Activated CD8-positive, alpha-beta memory T cell treated with anti-CD3 and anti-CD28 coated beads, Interleukin-2, amount 50 U/mL, for 1 hour (primary cell): ENCODE results near the gene FYN.

Experiments
- DNase-seq: peaks from one replicate; pipeline ENCODE4 v3.0.0-alpha.2; 2020; ENCODE audit errors: extremely low read depth

The FYN gene

DNA sequence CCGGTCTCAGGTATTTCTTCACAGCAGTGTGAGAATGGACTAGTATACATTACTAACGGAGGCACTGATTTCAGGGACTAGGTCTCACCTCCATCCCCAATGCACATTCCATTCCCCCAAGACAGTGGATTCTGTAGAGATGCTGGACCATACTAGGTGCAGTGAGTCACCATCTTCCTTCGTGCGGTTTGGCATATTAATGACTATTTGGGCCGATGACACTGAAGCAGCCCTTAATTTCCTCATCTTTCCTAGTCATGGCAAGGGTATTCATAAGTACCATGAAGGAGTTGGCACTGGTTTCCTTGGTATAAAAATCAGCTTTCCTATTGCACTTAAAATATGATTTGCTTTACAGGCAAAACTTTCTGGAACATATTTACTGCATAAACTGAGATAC lies 146.2 kb downstream of the FYN start:
- no peak for DNase-seq

DNA sequence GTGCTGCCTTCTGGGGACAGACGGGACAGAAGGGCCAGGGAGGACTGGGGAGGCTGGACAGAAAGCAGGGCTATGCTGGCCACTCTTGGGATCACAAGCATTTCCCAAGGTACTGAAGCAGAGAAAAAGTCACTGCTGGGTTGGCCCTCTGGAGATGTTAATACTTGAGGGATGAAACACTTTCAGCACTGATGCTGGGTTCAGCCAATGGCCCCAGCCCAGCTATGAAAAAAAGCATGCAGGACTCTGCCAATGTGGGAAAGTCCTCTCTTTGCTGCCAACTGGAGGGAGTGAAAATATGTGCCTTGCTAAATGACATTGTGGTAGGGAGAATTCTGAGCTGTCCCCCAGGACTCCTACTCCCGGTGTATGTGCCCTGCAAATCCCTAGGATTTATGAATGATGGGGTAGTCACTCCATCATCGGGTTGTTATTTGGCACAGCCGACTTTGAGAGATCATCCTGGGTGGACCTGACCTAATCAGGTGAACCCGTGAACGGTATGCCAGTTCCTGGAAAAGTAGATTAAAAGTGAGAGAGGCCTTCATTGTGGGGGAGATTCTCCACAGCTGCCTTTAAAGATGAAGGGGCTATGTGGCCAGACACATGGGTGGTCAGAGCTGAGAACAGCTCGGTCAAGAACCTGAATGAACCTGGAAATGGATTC lies 147.7 kb downstream of the FYN start:
- DNase-seq, result no peak

DNA sequence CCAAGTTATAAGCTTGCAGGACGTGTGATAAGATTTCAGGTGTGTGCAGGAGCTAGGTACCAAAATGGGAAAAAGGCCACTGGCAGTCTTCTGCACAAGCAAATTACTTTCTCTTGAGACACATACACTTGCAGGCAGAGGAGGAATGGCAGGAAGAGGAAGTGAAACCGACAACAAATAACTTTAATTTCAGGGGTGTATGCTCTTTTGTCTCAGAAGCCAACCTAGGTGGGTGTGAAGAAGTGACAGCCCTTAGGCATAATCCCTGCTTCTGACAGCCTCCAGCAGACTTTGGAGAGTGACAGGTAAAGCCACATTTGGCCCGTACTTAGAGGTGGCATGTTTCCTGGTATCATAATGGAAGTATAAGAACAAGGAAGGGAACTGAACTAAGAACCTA lies 148.7 kb downstream of the FYN start:
- DNase-seq, result no peak

DNA sequence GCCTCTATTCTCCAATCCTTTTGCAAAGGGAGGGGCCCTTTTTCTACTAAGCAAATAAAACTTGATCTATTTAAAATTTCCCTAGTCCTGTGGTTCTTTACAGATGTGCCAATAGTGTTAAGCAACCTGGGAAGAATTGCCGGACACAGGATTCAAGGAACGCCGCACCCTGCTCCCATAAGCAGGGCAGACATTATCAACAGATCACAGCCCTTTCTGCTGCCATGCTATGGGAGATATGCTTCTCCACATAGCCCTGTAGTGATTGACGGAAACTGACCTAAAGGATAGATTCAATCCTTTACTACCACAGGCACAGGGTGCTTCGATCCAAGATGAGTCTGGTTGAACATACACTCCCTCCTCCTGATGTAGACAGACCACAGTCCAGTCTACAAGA lies 149.2 kb downstream of the FYN start:
- DNase-seq, result no peak

DNA sequence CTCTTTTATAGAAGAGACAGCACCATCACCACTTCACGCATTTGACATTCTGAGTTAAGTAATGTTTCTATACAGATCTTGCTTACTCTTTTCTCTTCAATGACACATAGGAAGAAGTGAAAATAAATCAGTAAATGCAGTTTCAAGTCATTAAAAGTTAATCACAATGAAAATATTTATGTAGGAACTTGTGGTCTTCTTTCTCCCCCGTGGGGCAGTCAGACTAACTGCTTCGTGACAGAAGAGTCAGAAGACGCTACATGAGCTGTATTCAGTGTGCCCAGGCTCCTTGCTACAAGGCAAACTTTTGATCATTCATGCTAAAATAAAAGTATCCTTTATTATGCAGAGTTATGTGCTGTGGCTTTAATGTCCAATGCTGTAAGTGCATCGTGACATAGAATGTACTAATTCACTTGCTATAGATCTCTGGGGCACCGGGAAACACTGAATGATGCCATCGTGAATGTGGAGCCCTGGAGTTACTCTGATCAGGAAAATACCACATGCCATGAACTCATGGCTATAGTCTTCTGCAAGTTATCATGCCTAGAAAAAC lies 149.8 kb downstream of the FYN start:
- DNase-seq, result no peak

DNA sequence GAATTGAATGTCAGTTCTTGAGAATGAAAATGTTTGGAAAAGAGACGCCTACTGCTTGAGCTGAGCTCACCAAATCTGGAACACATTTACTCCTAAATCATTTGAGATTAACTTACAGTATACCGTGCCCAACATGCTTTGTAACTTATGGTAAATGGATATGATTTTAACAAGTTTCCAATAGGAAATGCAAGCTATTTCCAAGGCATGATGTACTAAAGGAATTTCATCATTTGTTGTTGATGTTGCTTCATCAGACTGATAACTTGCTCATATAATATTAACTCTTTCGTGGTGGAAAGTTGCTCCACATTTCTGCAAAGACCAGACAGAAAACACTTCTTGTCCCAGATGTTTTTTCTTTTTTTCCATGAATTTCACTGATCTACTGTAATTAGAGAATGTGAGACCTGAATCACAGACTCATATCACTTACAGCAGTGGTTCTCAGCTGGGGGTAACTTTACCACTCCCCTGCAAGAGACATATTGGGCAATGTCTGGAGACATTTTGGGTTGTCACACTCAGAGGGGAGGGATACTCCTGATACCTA lies 151.0 kb downstream of the FYN start:
- DNase-seq, result no peak

DNA sequence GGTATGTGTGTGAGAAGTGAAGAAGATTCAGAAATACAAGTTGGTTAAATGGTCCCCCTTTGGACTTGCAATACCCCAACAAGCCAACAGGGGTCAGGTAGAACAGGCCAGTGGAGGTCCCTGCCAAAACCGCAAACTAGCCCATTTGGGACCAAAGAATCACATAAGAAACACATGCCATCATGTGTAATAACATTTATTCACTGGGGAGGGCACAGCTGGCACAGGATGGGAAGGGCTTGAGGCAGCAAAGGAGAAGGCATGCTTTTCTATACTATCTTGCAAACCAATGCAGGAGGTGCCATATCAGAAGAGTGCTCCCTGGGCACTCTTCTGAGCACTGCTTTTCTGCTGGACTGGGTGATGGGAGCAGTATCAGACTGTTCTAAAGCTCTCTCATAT lies 151.5 kb downstream of the FYN start:
- no peak for DNase-seq

DNA sequence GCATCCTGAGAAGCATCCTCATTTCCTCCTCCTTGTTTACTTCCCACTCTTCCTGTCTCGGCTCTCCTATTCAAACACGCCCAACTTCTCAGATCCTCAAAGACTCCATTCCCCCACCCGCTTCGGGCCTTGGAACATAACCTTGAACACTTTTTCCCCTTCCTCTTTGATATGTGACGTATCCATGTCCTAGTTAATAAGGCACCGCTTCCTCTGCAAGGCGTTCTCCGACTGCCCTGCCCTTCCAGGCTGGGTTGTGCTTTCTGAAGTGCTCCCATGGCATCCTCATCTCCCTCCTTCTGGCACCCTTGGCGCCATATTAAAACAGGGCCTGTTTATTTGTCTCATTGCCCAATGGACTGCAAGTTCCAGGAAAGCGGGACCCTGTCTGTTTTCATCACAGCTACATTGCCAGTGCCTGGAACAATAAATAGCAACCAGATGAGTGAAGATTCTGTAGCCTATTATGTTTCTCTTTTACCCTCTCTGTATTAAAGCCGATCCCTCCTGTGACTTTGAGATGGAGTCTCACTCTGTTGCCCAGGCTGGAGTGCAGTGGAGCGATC lies 152.2 kb downstream of the FYN start:
- DNase-seq, result no peak

DNA sequence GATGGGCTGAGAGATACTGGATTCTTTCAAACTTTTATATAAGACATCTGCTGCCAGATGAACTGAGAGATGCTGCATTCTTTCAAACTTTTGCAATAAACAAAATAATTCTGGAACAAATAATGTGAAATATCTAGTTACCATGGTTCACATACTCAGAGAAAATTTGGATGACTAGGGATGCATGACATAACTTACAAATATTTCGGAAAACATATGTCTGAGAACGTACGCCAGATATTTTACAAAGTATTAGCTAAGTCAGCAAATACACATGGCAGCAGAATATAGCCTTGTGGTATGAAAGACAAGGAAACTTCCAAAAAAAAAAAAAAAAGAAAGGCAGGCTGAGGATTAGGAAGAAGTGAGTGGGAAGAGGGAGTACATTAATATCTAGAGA lies 154.3 kb downstream of the FYN start:
- DNase-seq, result no peak

DNA sequence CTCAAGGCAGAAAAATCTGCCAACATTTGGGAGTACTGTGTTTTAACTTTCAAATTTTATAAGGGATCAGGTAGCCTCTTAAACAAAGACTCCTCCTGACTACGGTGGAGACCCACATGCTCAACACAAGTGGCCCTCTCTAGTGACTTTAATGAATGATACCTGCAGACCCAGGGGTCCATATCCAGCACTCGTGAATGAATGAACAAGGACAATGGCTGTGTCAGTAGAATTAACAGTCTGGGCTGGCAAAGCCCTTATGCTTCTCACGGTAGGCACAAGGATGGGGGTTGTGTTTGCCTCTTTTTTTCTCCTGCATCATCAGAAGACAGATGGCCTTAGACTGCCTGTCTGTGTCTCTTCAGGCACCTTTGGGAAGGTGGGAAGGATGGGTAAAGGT lies 154.9 kb downstream of the FYN start:
- no peak for DNase-seq

DNA sequence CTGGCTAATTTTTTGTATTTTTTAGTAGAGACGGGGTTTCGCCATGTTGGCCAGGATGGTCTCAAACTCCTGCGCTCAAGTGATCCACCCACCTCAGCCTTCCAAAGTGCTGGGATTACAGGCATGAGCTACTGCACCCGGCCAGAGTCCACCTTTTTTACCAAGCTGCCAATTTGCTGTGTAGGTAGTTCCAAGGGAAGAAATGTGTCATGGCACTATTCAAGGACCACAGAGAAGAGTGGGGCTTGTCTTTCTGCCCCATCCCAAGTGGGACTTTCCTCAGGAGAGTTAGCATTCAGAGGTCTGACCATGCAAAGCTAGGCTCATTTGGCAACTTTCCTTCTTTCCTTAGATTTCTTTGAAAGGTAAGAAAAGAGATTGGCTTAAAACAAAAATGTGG lies 155.6 kb downstream of the FYN start:
- DNase-seq, result no peak

DNA sequence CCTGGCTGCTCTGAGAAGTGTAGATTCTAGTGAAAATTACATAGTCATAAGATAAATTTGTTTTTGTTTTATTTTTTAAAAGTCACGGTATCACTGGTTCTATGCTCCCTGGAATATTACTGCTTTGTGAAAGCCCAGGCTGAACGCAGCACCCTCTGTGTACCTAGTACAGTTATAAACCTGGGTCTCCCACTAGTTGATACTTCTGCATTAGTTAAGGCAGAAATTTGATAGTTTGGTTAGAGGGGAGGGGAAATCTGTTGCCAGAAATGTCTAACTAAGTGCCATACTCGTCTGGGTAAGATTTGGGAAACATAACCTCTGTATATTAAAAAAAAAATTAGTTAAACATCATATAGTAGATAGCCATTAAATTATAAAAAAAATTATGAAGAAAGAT lies 156.9 kb downstream of the FYN start:
- DNase-seq, result no peak

DNA sequence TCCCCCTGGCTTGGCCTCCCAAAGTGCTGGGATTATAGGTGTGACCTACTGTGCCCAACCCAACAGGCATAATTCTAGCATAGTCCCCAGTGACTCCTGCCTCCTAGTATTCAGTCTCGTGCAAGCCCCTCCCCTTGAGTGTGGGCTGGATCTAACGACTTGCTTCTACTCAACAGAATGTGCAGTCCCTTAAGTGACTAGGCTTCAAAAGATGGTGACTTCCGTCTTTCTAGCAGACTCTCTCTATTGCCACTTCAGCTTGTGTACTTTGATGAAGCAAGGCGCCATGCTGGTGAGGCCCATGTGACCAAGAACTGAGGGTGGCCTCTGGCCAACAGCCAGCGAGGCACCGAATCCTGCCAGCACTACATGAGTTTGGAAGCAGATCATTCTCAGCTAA lies 157.9 kb downstream of the FYN start:
- DNase-seq, result no peak

DNA sequence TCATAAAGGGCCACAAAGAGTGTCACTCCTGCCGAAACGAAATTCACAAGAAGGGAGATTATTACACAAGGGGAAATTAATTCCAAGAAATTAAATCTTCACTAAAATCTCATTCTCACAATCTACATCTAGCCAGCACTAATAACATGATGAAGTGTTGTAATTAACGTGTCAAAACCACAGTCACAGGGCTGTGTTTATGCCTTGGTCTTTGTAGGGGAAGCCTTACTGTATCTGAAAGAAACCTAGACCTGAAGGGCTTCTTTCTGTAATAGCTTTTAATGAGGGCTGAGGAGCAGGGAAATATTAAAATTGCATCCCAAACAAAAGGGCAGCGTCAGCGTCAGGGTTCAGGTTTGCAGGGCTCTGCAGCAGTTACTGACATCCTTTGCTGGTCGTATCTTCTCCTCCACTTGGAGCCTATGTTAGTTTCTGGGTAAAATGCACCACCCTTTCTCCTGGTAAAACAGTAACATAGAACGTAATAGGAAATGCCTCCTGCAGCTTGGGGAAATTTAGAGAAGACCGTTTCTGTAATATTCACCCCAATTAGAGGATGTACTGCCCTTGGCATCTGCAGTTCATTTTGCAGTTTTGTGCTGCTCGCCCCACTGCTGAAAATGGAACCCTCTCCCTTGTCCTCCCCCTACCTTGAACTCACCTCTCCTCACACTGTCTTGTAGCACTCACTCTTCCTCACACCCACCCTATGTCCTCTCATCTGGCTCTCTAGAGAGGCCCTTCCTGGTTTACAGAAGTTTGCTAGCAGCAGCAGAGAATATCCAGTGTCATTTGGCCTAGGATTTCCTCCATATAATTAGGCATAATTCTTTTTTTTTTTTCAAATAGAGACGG lies 158.6 kb downstream of the FYN start:
- no peak for DNase-seq

DNA sequence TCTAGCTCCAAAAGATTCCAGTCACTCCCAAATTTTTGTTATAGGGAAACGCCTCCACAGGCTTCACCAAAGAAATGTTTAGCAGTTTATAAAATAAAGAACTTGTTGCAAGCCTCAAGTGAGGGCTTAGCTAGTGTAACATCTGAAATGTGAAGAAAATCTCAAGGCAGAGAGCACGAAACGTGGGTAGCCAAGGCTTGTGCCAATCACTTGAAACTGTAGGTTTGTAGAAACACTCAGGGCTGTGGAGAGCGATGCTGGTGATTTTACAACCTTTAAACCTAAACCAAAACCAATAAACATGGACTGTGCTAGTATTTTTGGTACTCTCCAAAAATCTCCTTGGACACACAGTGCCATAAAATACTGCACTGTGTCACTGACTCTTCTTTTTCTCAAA lies 159.4 kb downstream of the FYN start:
- DNase-seq, result no peak

DNA sequence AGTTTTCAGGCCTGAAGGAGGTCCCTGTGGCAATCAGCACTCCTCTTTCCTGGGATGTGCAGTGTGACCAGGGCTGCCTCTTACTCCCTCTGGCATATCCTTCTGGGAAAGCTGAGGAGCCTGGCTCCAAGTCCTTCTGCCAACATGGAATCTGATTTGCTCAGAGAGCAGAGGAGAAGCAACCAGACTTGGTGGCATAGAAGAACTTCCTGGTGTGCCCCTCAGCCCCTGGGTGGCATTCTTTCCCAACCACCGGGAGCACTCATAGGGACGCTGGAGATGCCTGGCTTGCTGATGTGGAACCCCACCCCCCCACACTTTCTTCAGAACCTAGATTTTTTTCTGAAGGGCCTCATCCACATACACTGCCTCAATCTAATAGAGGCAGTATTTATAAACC lies 160.0 kb downstream of the FYN start:
- no peak for DNase-seq

DNA sequence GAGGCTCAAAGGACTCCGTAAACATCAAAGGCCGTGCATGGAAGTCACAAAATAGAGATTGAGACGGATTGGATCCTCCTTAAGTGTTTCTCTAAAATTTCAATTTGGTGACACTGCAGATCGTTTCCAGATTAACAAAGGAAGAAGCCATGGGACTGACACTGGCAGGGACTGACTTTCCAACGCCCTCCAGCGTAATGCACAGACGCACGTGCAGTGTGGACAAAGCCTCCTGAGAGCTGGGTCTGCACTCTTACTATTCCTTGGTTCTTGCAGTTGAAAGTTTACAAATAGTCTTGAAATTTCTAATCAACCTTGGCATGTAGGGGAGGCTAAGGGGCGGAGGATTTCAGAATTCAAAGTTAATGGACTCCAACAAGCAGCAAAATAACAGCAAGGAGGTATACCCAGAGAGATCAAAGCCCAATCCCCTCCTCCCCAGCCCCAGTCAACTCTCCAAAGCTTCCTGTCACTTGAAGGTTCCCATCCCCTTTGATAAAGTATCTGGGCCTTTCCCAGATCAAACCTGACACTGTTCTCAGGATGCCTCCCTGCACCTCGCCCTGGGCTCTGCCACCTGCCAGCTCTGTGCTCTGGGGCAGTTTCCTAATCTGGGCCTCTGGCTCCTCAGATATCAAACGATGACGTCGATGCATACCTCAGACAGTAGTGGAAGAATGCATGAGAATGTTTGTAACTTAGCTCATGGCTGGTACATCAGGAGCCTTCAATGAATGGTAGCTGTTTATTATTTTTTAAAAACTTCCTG lies 161.1 kb downstream of the FYN start:
- no peak for DNase-seq

DNA sequence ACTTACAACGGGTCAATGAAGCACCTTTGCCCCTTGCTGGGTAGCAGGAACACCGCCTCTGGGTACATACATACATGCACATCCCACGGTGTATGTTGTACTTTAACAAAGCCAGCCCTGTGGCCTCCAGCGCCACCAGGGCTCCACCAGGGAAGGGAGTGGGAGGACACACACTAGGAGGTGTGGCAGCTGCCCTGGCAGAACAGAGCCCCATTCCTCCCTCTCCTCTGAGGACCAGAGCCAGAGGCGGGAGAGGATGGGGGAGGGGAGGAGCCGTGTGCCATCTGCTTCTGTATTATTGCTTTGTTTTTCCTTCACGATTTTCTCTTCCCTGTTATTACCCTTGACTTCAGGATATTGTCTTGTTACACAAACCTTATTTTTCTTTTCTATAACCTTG lies 161.8 kb downstream of the FYN start:
- DNase-seq, result no peak

DNA sequence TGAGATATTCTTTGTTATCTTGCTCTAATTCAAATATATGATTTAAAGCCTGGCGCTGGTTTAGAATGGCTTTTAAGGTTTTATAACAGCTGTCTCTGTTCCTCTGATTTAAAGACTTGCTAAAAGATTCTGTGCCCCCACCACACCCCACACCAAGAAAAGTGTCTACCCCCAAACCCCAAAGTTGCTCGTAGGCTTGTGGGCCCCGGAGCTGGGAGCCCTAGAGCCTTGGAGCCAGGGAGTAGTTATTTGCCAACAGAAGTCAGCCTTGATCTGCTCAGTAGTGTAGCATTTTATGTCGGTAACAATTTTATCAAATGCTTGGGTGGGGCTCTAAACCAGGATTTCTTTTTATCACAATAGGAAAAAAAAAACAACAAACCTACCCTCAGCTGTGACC lies 162.3 kb downstream of the FYN start:
- DNase-seq, result no peak

DNA sequence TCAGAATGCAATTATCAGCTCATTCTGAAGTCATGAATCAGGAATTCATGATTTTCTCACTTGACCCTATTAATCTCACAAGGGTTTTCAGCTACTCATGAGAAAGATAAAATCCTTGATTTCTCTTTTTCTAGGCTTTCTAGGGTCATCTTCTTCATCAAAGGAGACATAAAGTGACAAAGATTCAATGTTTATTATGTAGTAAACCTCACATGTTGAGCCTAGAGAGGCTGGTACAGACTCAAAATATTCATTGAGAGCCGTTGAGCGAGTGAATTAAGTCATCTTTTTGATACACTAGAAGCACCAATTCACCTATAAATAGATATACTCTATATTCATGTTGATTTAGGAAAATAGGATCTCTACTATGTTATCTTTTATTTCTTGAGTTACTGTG lies 162.8 kb downstream of the FYN start:
- no peak for DNase-seq

DNA sequence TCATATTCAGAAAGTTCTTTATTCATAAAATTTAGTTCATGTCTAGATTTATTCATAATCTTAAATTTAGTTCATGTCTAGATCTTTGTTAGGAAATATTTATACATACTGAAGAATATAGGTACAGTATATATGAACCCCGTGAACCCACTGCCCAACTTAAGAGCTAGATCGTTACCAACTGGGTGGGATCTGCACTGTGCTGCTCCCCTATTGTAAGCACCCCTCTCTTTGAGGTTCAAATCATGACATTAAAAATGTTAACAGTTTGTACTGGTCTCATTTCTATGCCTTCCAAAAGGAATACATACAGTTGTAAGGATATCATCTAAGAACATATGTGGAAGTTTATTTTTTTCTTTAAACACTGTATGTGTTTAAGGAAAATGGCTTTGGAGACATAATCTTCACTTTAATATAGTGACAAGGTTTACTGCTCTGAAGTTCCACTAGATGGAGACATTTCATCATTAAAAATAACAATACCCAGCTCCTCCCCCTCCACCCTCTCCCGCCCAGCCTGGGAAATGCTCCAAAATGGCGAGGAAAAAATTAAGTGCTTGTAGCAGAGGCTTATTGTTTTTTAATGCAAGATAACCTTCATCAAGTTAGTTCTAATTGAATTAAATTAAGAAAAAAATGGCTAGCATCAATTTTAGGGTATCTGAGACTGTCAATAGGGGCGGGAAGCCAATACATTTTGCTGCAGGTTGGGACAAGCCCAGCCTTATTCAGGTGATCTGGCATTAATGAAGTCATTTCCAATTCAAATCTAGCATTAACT lies 163.4 kb downstream of the FYN start:
- DNase-seq, result peak; percentile 38
